HUES6 (cell line): Measurements from ENCODE around the gene SMARCA4.

Experiments used
- H3K27ac ChIP-seq: 2 replicates; pipeline ENCODE4 v1.7.0; 2013; ENCODE audit warnings: low read depth, mild to moderate bottlenecking, low read length, inconsistent platforms
- H3K27me3 ChIP-seq: 2 replicates; pipeline ENCODE4 v1.6.1; 2013; ENCODE audit warnings: low read length; ENCODE audit not compliant: control insufficient read depth, insufficient read depth
- H3K36me3 ChIP-seq: 2 replicates; pipeline ENCODE4 v1.6.1; 2013; ENCODE audit warnings: low read length; ENCODE audit not compliant: control insufficient read depth, insufficient read depth
- H3K4me1 ChIP-seq: 2 replicates; pipeline ENCODE4 v1.6.1; 2013; ENCODE audit warnings: low read length; ENCODE audit not compliant: control insufficient read depth, insufficient read depth
- H3K4me3 ChIP-seq: 2 replicates; pipeline ENCODE4 v1.5.1; 2013; ENCODE audit warnings: low read depth, low read length
- H3K9ac ChIP-seq: one replicate; pipeline ENCODE4 v1.6.1; 2013; ENCODE audit warnings: mild to moderate bottlenecking, low read length
- H3K9me3 ChIP-seq: 2 replicates; pipeline ENCODE4 v1.6.1; 2013; ENCODE audit warnings: low read depth, low read length; ENCODE audit not compliant: control insufficient read depth, insufficient read depth

The SMARCA4 gene

GRCh38 chr19:11024259-11024658 lies 63.4 kb downstream of the SMARCA4 start:
- peaks cover 96% of the 10 kb centered on the region for H3K36me3 ChIP-seq

GRCh38 chr19:11025006-11025405 lies 64.2 kb downstream of the SMARCA4 start:
- no peak overlapping the region for H3K27ac ChIP-seq
- no peaks in the 10 kb centered on the region for H3K27me3 ChIP-seq
- no peaks in the 10 kb centered on the region for H3K4me1 ChIP-seq
- H3K4me3 ChIP-seq: no peak overlapping the region
- no peak overlapping the region for H3K9ac ChIP-seq
- peaks cover 95% of the 10 kb centered on the region for H3K36me3 ChIP-seq
- no peaks in the 10 kb centered on the region for H3K9me3 ChIP-seq

More at GRCh38 chr19:11024259-11024658, 63.4 kb downstream of the SMARCA4 start:
- H3K9ac ChIP-seq: no peak overlapping the region
- H3K27ac ChIP-seq: no peak overlapping the region
- no peaks in the 10 kb centered on the region for H3K27me3 ChIP-seq
- H3K4me3 ChIP-seq: no peak overlapping the region
- no peaks in the 10 kb centered on the region for H3K9me3 ChIP-seq
- H3K4me1 ChIP-seq: no peaks in the 10 kb centered on the region

DNA sequence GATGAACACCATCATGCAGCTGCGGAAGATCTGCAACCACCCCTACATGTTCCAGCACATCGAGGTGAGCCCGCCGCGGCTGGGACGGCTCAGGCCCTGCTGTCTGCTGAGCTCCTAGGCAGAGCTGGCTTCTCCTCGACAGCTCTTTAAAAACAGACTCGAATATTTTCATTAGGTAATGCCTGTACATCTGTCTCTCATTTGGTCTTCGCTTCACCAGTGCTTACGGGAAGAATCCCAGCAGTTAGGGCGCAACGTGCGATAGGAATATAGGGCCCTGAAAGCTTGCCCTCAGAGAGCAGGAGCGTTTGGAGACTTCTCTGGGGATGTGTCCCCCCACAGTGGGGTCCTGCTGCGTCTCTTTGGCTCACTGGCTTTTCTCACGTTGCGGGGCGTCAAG lies 64.6 kb downstream of the SMARCA4 start:
- no peaks in the 10 kb centered on the region for H3K27me3 ChIP-seq
- no peak overlapping the region for H3K4me3 ChIP-seq
- no peak overlapping the region for H3K27ac ChIP-seq
- H3K36me3 ChIP-seq: peaks cover 95% of the 10 kb centered on the region
- no peaks in the 10 kb centered on the region for H3K9me3 ChIP-seq
- H3K9ac ChIP-seq: no peak overlapping the region
- H3K4me1 ChIP-seq: no peaks in the 10 kb centered on the region

DNA sequence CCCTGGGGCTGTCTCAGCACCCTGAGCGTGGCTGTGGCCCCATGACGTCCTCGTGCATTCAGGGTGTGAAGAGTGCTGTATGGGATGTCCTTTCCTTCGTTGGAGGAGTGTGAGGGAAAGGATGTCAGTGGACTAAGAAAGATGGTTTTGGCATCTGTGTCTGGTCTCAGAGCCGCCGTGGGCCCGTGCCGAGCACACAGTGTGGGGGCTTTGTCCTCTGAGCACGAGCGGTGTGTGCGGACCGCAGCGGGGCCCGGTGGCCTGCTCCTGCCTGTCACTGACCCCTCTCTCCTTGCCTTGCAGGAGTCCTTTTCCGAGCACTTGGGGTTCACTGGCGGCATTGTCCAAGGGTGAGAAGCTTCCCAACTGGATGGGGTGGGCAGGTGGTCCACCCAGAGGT lies 65.2 kb downstream of the SMARCA4 start:
- H3K36me3 ChIP-seq: peaks cover 95% of the 10 kb centered on the region
- no peak overlapping the region for H3K27ac ChIP-seq
- H3K4me1 ChIP-seq: no peaks in the 10 kb centered on the region
- H3K9me3 ChIP-seq: no peaks in the 10 kb centered on the region
- no peak overlapping the region for H3K9ac ChIP-seq
- no peaks in the 10 kb centered on the region for H3K27me3 ChIP-seq
- no peak overlapping the region for H3K4me3 ChIP-seq

DNA sequence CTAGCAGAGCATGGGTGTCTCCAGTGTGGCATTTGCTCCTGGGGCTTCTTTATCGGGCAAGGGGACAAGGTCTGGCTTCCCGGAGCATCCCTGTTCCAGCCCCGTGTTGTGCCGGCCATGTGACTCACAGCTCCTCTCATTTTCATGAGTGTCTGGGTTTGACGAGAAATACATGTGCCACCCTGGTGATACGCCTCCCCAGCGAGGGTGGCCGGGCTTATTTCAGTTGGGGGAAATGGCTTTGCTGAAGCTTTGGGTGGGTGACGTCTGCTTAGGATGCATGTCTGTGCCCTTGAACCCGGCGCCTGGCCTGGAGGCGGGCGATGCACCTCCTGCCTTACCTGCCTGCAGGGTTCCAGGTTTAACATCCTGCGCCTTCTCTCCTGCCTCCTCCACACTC lies 66.6 kb downstream of the SMARCA4 start:
- Histone ChIP-seq H3K27me3 (no peaks in the 10 kb centered on the region), H3K27ac (no peak overlapping the region), H3K9ac (no peak overlapping the region), H3K4me1 (no peaks in the 10 kb centered on the region), H3K36me3 (peaks cover 94% of the 10 kb centered on the region), H3K9me3 (no peaks in the 10 kb centered on the region), H3K4me3 (no peak overlapping the region)

DNA sequence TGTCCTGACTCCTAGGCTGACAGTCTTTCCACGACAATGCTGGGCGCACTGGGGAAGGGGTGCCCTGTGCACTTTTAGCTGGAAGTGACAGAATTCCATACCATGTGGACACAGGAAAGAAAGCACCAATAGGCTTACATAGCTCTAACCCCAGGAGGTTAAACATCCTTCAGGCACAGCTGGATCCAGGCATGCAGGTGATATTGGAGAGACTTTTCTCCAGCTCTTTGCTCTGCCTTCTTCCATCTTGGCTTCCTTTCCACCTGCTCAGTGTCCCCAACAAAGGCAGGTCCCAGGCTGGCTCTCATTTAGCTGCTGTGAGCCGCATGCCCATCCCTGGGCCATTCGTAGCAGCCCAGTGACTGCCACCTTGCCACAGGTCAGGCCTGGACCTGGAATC lies 67.3 kb downstream of the SMARCA4 start:
- no peaks in the 10 kb centered on the region for H3K27me3 ChIP-seq
- no peaks in the 10 kb centered on the region for H3K9me3 ChIP-seq
- no peak overlapping the region for H3K4me3 ChIP-seq
- no peak overlapping the region for H3K9ac ChIP-seq
- H3K4me1 ChIP-seq: no peaks in the 10 kb centered on the region
- no peak overlapping the region for H3K27ac ChIP-seq
- H3K36me3 ChIP-seq: peaks cover 94% of the 10 kb centered on the region

DNA sequence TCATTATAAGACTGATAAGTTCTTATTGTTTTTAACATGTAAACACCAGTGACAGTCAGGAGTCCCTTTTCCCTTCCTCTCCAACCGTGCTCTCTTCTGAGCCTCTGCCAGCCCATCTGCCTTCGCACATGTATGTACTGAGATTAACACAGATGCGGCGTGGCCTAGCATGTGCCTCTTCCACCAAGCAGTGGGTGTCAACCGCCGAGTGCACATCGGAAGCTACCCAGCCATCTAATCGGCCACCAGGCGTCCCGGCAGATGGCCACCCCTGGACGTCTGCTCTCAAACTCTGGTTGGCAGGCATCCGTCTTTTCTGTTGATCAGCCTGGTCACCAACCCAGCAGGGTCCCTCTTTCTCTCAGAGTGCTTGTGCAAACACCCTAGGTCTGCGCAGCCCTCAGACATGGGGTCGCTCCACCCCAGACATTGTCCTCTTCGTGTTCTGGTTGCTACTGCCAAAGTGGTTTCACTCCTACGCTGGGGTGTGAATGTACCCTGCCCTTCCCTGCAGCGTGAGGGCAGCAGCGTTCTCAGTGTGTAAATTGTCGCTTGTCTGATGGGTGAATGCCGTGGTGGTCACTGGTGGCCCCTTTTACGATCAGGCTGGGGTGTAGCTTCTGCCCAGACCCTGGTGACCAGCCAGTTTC lies 70.7 kb downstream of the SMARCA4 start:
- peaks cover 97% of the 10 kb centered on the region for H3K36me3 ChIP-seq

GRCh38 chr19:11033251-11033650 lies 72.4 kb downstream of the SMARCA4 start:
- Histone ChIP-seq H3K9me3 (no peaks in the 10 kb centered on the region), H3K4me1 (no peaks in the 10 kb centered on the region), H3K36me3 (peaks cover 97% of the 10 kb centered on the region), H3K27ac (no peak overlapping the region), H3K9ac (no peak overlapping the region), H3K27me3 (no peaks in the 10 kb centered on the region), H3K4me3 (no peak overlapping the region)

More for the DNA sequence above, 70.7 kb downstream of the SMARCA4 start:
- H3K4me3 ChIP-seq: no peak overlapping the region
- H3K4me1 ChIP-seq: no peaks in the 10 kb centered on the region
- H3K27ac ChIP-seq: no peak overlapping the region
- no peaks in the 10 kb centered on the region for H3K9me3 ChIP-seq
- peak overlapping the region; percentile 0 for H3K9ac ChIP-seq
- H3K27me3 ChIP-seq: no peaks in the 10 kb centered on the region

- no peak overlapping the region for H3K4me3 ChIP-seq
- no peaks in the 10 kb centered on the region for H3K27me3 ChIP-seq
- H3K4me1 ChIP-seq: no peaks in the 10 kb centered on the region
- H3K36me3 ChIP-seq: peaks cover 97% of the 10 kb centered on the region
- no peaks in the 10 kb centered on the region for H3K9me3 ChIP-seq
- H3K27ac ChIP-seq: no peak overlapping the region
- no peak overlapping the region for H3K9ac ChIP-seq
Observed at GRCh38 chr19:11033763-11034162, 72.9 kb downstream of the SMARCA4 start.

DNA sequence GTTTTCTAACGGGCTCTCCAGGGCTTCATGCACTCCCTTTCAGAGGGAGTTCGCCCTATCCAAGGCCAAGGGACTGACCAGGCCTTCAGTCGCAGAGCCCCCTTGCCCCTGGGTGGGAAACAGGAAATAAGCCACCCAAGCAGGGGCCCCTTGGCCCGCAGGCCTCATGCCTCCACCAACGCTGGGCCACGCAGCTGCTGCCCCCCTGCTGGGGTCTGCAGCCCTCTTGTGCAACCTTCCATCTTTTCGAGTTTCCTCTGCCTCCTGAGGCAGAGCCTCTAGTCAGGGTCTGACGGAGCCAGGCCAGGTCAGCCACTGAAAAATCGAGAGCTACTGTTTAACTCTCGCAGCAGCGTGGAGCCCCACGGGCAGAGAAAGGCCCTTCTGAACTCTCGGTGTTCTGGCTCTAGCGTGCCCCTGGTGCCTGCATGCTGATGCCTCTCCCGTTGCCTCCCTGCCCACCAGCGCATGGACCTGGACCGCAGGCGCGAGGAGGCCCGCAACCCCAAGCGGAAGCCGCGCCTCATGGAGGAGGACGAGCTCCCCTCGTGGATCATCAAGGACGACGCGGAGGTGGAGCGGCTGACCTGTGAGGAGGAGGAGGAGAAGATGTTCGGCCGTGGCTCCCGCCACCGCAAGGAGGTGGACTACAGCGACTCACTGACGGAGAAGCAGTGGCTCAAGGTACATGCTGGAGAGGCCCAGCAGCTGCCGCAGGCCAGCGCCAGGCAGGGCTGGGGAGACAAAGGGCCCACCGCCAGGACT lies 73.8 kb downstream of the SMARCA4 start:
- no peak overlapping the region for H3K27ac ChIP-seq

More for the DNA sequence above, 73.8 kb downstream of the SMARCA4 start:
- no peak overlapping the region for H3K4me3 ChIP-seq
- H3K36me3 ChIP-seq: peaks cover 96% of the 10 kb centered on the region
- no peak overlapping the region for H3K9ac ChIP-seq
- no peaks in the 10 kb centered on the region for H3K4me1 ChIP-seq
- no peaks in the 10 kb centered on the region for H3K27me3 ChIP-seq
- no peaks in the 10 kb centered on the region for H3K9me3 ChIP-seq
